MM.1S (cell line): Measurements from ENCODE around the gene WRNIP1.

ENCODE experiments used
- CTCF ChIP-seq: fragments of 300-600 bp; sonication (generic); IDR thresholded peaks from 2 replicates; pipeline ENCODE4 v1.5.1; 2016; ENCODE audit warnings: antibody characterized with exemption, low read length, mixed read lengths
- EZH2 ChIP-seq: fragments of 300-600 bp; sonication (generic); optimal IDR thresholded peaks from 2 replicates; pipeline ENCODE3; 2017; ENCODE audit warnings: low read depth, mild to moderate bottlenecking, antibody characterized with exemption, low read length, mixed read lengths

GRCh38 chr6:2828629-2829028 is 63.4 kb downstream of the WRNIP1 start:
- no peak for TF ChIP-seq CTCF
- TF ChIP-seq EZH2, result no peak
